WTC11 (cell line): ENCODE data around the gene MOXD1. TPM values are rescaled to one million over a fixed set of nuclear protein-coding genes. Genes with fewer than 3 reads are reported as not detected.
A peak's percentile ranks its signal among the peaks of the same experiment; 100 is the strongest.

Experiments
- ATAC-seq: fragments of 200-7000 bp; cut with Tn5 transposase; 2 replicates; pipeline ENCODE4 v1.10.0; 2021; ENCODE audit warnings: mild to moderate bottlenecking, moderate library complexity
- CTCF ChIA-PET: fragments of 300-600 bp; sonication (Branson Sonifier 250); formaldehyde crosslinking; loops from one replicate; lab custom pipeline; 2021; ENCODE audit warnings: antibody characterized with exemption; lab: Charles Lee
- POLR2A ChIA-PET: fragments of 350-600 bp; sonication (Branson Sonifier 250); formaldehyde crosslinking; loops from one replicate; lab custom pipeline; 2021; ENCODE audit warnings: antibody characterized with exemption; lab: Charles Lee
- DNase-seq: peaks from one replicate; pipeline ENCODE4 v3.0.0; 2021; ENCODE audit warnings: low spot score
- H3K27ac Mint-ChIP-seq: 2 replicates; pipeline ENCODE4 v1.8.0; 2021; ENCODE audit warnings: mixed read lengths
- H3K27me3 Mint-ChIP-seq: 2 replicates; pipeline ENCODE4 v1.8.0; 2021; ENCODE audit warnings: low read depth, mild to moderate bottlenecking, moderate library complexity, mixed read lengths
- H3K36me3 Mint-ChIP-seq: 2 replicates; pipeline ENCODE4 v1.8.0; 2021; ENCODE audit warnings: mixed read lengths
- H3K4me1 Mint-ChIP-seq: 2 replicates; pipeline ENCODE4 v1.8.0; 2022; ENCODE audit warnings: mixed read lengths
- H3K4me3 Mint-ChIP-seq: 2 replicates; pipeline ENCODE4 v1.8.0; 2021; ENCODE audit warnings: mild to moderate bottlenecking, moderate library complexity, mixed read lengths
- H3K9me3 Mint-ChIP-seq: 2 replicates; pipeline ENCODE4 v1.8.0; 2021; ENCODE audit warnings: mixed read lengths
- ATF1 ChIP-seq: sonication (generic); formaldehyde crosslinking; IDR thresholded peaks from 2 replicates; pipeline ENCODE4 v1.8.1; 2023; ENCODE audit warnings: mild to moderate bottlenecking, moderate library complexity, missing genetic modification reagents
- CTCF ChIP-seq: fragments of 200-600 bp; IDR thresholded peaks from 2 replicates; pipeline ENCODE4 v1.8.0; 2022; ENCODE audit warnings: antibody characterized with exemption
- FOXJ3 ChIP-seq: sonication (generic); formaldehyde crosslinking; IDR thresholded peaks from 2 replicates; pipeline ENCODE4 v1.9.0; 2021; ENCODE audit warnings: missing genetic modification reagents, mild to moderate bottlenecking, borderline replicate concordance
- HMGA2 ChIP-seq: fragments of 250-450 bp; sonication (Bioruptor Pico); IDR thresholded peaks from 2 replicates; pipeline ENCODE4 v1.4.0; 2021; ENCODE audit warnings: mild to moderate bottlenecking, moderate library complexity
- MAX ChIP-seq: sonication (generic); formaldehyde crosslinking; IDR thresholded peaks from 2 replicates; pipeline ENCODE4 v1.8.0; 2022; ENCODE audit warnings: mild to moderate bottlenecking, missing genetic modification reagents
- NFE2L1 ChIP-seq: sonication (generic); formaldehyde crosslinking; IDR thresholded peaks from 2 replicates; pipeline ENCODE4 v1.8.1; 2023; ENCODE audit warnings: missing genetic modification reagents
- PREB ChIP-seq: sonication (generic); formaldehyde crosslinking; IDR thresholded peaks from 2 replicates; pipeline ENCODE4 v1.8.1; 2022; ENCODE audit warnings: mild to moderate bottlenecking, missing genetic modification reagents, moderate library complexity, borderline replicate concordance
- TCF7 ChIP-seq: sonication (generic); formaldehyde crosslinking; IDR thresholded peaks from 2 replicates; pipeline ENCODE4 v1.8.0; 2022; ENCODE audit warnings: mild to moderate bottlenecking, low read depth, missing genetic modification reagents, moderate library complexity
- TEAD4 ChIP-seq: sonication (generic); formaldehyde crosslinking; IDR thresholded peaks from 2 replicates; pipeline ENCODE4 v1.8.0; 2022; ENCODE audit warnings: mild to moderate bottlenecking, missing genetic modification reagents
- ZMAT4 ChIP-seq: fragments of 250-450 bp; sonication (Bioruptor Pico); IDR thresholded peaks from 2 replicates; pipeline ENCODE4 v1.9.0; 2021; ENCODE audit warnings: mild to moderate bottlenecking
- ZNF423 ChIP-seq: fragments of 250-450 bp; sonication (Bioruptor Pico); IDR thresholded peaks from 2 replicates; pipeline ENCODE4 v2.1.2; 2022; ENCODE audit warnings: mild to moderate bottlenecking, moderate library complexity
- ZNF671 ChIP-seq: fragments of 250-450 bp; sonication (Bioruptor Pico); IDR thresholded peaks from 2 replicates; pipeline ENCODE4 v1.8.0; 2021; ENCODE audit warnings: mild to moderate bottlenecking
- total RNA-seq: library from RNA; stranded (reverse); gene quantifications from 3 replicates; pipeline ENCODE4 v1.2.3, GENCODE V29; 2021
- TF ChIP-seq, protein P1 (sequence below): sonication (generic); formaldehyde crosslinking; IDR thresholded peaks from 2 replicates; pipeline ENCODE4 v1.8.1; 2022; ENCODE audit warnings: low read depth, mild to moderate bottlenecking, moderate library complexity, missing genetic modification reagents, borderline replicate concordance
- TF ChIP-seq, protein P2 (sequence below): sonication (generic); formaldehyde crosslinking; IDR thresholded peaks from 2 replicates; pipeline ENCODE4 v1.8.1; 2023; ENCODE audit warnings: mild to moderate bottlenecking, missing genetic modification reagents, borderline replicate concordance

Gene MOXD1
- total RNA-seq, 1 experiment from 2014 or later = 1.7 TPM

- TF ChIP-seq NFE2L1 (no peak), CTCF (peak; percentile 33)
- no peaks in the 10 kb centered on the region for H3K9me3 Mint-ChIP-seq
- ATAC-seq (no peak), DNase-seq (peak; percentile 44)
- H3K4me1 Mint-ChIP-seq = 0 out of 2 replicates have a peak, but pooled peaks cover 2% of the 10 kb centered on the region
- POLR2A ChIA-PET = no interaction called here
- H3K27ac Mint-ChIP-seq = no peak overlapping the region
- CTCF ChIA-PET = interaction anchor here (0.6 to 4.9 kb wide), 12 partner anchors 8 to 467 kb away, joined by 3 to 77 read pairs (median 4); partner anchors contain the start of gene STX7
- H3K27me3 Mint-ChIP-seq = no peaks in the 10 kb centered on the region
- H3K4me3 Mint-ChIP-seq = no peak overlapping the region
- H3K36me3 Mint-ChIP-seq = no peaks in the 10 kb centered on the region
Observed at GRCh38 chr6:132298344-132298949, 102.8 kb downstream of the MOXD1 start.

- no peak for DNase-seq
- no peaks in the 10 kb centered on the region for H3K36me3 Mint-ChIP-seq
- H3K9me3 Mint-ChIP-seq = no peaks in the 10 kb centered on the region
- ChIA-PET CTCF (interaction anchor here (1.0 to 6.1 kb wide), 4 partner anchors 9 to 195 kb away, joined by 4 to 72 read pairs (median 5); no protein-coding TSS in a partner anchor), POLR2A (interaction anchor here (0.7 kb wide), 1 partner anchor 338 kb away, joined by 3 read pairs; the partner anchor contains the start of gene CCN2)
- ATAC-seq = no peak
- TF ChIP-seq HMGA2 = no peak
- no peak for TF ChIP-seq ZNF423 (CRISPR knock-in tag)
- TF ChIP-seq, protein P1, sequence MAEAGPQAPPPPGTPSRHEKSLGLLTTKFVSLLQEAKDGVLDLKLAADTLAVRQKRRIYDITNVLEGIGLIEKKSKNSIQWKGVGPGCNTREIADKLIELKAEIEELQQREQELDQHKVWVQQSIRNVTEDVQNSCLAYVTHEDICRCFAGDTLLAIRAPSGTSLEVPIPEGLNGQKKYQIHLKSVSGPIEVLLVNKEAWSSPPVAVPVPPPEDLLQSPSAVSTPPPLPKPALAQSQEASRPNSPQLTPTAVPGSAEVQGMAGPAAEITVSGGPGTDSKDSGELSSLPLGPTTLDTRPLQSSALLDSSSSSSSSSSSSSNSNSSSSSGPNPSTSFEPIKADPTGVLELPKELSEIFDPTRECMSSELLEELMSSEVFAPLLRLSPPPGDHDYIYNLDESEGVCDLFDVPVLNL (CRISPR knock-in tag) = no peak
- TF ChIP-seq PREB (CRISPR knock-in tag) = no peak
- TF ChIP-seq MAX (CRISPR knock-in tag) = no peak
- no peak for TF ChIP-seq TCF7 (CRISPR knock-in tag)
- no peak for TF ChIP-seq NFE2L1
- TF ChIP-seq, protein P2, sequence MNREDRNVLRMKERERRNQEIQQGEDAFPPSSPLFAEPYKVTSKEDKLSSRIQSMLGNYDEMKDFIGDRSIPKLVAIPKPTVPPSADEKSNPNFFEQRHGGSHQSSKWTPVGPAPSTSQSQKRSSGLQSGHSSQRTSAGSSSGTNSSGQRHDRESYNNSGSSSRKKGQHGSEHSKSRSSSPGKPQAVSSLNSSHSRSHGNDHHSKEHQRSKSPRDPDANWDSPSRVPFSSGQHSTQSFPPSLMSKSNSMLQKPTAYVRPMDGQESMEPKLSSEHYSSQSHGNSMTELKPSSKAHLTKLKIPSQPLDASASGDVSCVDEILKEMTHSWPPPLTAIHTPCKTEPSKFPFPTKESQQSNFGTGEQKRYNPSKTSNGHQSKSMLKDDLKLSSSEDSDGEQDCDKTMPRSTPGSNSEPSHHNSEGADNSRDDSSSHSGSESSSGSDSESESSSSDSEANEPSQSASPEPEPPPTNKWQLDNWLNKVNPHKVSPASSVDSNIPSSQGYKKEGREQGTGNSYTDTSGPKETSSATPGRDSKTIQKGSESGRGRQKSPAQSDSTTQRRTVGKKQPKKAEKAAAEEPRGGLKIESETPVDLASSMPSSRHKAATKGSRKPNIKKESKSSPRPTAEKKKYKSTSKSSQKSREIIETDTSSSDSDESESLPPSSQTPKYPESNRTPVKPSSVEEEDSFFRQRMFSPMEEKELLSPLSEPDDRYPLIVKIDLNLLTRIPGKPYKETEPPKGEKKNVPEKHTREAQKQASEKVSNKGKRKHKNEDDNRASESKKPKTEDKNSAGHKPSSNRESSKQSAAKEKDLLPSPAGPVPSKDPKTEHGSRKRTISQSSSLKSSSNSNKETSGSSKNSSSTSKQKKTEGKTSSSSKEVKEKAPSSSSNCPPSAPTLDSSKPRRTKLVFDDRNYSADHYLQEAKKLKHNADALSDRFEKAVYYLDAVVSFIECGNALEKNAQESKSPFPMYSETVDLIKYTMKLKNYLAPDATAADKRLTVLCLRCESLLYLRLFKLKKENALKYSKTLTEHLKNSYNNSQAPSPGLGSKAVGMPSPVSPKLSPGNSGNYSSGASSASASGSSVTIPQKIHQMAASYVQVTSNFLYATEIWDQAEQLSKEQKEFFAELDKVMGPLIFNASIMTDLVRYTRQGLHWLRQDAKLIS = no peak
- no peak for TF ChIP-seq ZNF671 (CRISPR knock-in tag)
- TF ChIP-seq ZMAT4 = no peak
- TF ChIP-seq ATF1 = no peak
- no peak for TF ChIP-seq FOXJ3 (CRISPR knock-in tag)
- no peak for TF ChIP-seq TEAD4 (CRISPR knock-in tag)
- H3K4me1 Mint-ChIP-seq = 0 out of 2 replicates have a peak, but pooled peaks cover 3% of the 10 kb centered on the region
- H3K4me3 Mint-ChIP-seq = no peak overlapping the region
- H3K27me3 Mint-ChIP-seq = no peaks in the 10 kb centered on the region
- no peak overlapping the region for H3K27ac Mint-ChIP-seq
Observed at GRCh38 chr6:132289756-132290155, 111.5 kb downstream of the MOXD1 start.
